Adrenal gland (tissue), 5 donors: Measurements from ENCODE around the gene POLE.

Experiments used
- POLR2A ChIP-seq, 2 donors: fragments of 450-650 bp; IDR thresholded peaks; one replicate each; pipeline ENCODE4 v1.6.1; 2017; ENCODE audit warnings: antibody characterized with exemption in 2 of 2, mild to moderate bottlenecking in 2 of 2, moderate library complexity in 1 of 2
- TF ChIP-seq, protein P1 (sequence below), 6 experiments: fragments of 450-650 bp in 4 of 6; fragments of 200-600 bp in 2 of 6; sonication (generic) in 1 of 6; IDR thresholded peaks; 1 replicate in 5 of 6; 2 replicates in 1 of 6; pipeline versions ENCODE4 v1.5.1 to v1.8.0; 2016 to 2021; ENCODE audit warnings: antibody characterized with exemption in 6 of 6, mild to moderate bottlenecking in 2 of 6, moderate library complexity in 1 of 6
- donor health status: DM: no; HTN: no; CAD: no.

DNA sequence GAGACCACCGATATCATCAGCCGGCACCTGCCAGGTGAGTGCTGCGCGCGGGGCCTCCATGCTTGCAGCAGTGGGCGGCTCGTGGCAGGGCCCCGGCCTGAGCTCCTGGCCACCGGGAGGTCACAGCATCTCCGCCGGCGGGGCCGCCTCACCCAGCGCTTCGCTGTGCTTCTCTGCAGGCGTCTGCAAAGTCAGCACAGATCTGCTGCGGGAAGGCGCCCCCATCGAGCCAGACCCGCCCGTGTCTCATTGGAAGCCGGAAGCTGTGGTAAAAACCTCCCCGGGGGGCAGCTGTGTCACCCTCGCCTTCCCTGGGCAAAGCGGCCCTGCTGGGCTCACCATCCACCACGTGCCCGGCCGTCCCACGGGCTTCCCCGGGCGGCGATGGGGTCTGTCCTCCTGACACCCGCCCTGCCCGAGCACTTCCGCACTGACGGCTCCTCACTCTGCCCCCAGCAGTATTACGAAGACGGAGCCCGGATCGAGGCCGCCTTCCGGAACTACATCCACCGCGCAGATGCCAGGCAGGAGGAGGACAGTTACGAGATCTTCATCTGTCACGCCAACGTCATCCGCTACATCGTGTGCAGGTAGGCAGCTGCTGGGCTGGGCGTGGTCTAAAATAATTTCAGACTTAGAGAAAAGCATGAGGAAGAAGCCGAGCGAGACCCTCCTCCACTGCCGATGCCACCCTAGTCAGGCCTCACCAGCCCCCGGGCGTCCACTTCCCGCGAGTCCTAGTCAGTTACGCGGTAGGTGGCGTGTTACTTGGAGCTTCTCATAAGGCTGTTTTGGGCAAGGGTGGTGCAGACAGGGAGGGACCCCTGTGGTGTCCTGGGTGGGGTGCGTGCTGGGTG lies 30.6 kb upstream of the POLE start:
- TF ChIP-seq, protein P1, sequence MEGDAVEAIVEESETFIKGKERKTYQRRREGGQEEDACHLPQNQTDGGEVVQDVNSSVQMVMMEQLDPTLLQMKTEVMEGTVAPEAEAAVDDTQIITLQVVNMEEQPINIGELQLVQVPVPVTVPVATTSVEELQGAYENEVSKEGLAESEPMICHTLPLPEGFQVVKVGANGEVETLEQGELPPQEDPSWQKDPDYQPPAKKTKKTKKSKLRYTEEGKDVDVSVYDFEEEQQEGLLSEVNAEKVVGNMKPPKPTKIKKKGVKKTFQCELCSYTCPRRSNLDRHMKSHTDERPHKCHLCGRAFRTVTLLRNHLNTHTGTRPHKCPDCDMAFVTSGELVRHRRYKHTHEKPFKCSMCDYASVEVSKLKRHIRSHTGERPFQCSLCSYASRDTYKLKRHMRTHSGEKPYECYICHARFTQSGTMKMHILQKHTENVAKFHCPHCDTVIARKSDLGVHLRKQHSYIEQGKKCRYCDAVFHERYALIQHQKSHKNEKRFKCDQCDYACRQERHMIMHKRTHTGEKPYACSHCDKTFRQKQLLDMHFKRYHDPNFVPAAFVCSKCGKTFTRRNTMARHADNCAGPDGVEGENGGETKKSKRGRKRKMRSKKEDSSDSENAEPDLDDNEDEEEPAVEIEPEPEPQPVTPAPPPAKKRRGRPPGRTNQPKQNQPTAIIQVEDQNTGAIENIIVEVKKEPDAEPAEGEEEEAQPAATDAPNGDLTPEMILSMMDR (IDR thresholded peaks at IDR 0.05): no peak
- TF ChIP-seq POLR2A (IDR thresholded peaks at IDR 0.05): no peak
